Measurements from ENCODE around the gene MTX1.

- TF ChIP-seq EZH2 (IDR thresholded peaks at IDR 0.05; ENCODE audit: insufficient read depth, poor library complexity, severe bottlenecking) (no peak), EZH2phosphoT487 (IDR thresholded peaks at IDR 0.05; ENCODE audit: insufficient read depth, low read depth) (no peak)
These were observed 822 bp downstream of the MTX1 start for GRCh38 chr1:155209312-155209721.

Measured in GM23248 (cell line).